ENCODE results near the gene ASB15.

ASB15 gene

DNA sequence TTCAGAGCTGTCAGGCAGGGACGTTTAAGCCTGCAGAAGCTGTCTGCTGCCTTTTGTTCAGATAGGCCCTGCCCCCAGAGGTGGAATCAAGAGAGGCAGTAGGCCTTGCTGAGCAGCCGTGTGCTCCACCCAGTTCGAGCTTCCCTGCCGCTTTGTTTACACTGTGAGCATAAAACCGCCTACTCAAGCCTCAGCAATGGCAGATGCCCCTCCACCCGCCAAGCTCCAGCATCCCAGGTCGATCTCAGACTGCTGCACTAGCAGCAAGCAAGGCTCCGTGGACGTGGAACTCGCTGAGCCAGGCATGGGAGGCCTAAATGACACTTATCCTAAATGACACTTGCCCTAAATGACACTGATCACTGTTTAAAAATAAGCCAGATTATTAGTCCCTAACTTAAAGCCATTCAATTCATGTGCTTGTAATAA lies 6.8 kb upstream of the ASB15 start:
- H3K9me3 ChIP-seq (ENCODE audit: control insufficient read depth in 1 of 2, low read length in 2 of 2) = no peaks in the 10 kb centered on the region
- no peak overlapping the region for H3K4me3 ChIP-seq (ENCODE audit: low read depth in 1 of 2, low read length in 2 of 2)

DNA sequence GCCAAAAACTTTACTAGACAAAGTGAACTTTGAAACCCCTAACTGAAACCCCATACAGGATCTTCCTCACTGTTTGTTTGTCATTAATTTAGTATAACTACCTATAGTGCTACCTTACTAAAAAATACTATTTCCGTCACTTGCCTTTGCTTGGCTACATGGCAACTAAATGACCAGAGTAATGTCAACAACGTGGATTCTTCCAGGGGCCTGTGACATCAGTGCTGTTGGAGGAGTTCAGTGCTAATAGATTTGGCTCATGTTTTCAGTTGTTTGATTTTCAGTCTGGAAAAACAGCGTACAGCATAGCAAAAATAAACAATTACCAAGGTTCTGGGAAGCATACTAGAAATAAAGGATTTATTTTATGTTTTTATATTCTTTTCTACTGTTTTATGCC lies 3.0 kb upstream of the ASB15 start:
- Histone ChIP-seq H3K9me3 (ENCODE audit: control insufficient read depth in 1 of 2, low read length in 2 of 2) (no peaks in the 10 kb centered on the region), H3K27me3 (ENCODE audit: control insufficient read depth in 1 of 2, insufficient read depth in 2 of 2, low read length in 2 of 2) (no peaks in the 10 kb centered on the region), H3K36me3 (ENCODE audit: control insufficient read depth in 1 of 2, insufficient read depth in 2 of 2, low read length in 2 of 2) (no peaks in the 10 kb centered on the region), H3K27ac (ENCODE audit: low read depth, low read length) (no peak overlapping the region), H3K4me3 (ENCODE audit: low read depth in 1 of 2, low read length in 2 of 2) (no peak overlapping the region), H3K9ac (ENCODE audit: low read depth in 1 of 2, low read length in 2 of 2) (no peak overlapping the region), H3K4me1 (ENCODE audit: control insufficient read depth in 1 of 2, insufficient read depth in 2 of 2, low read length in 2 of 2) (no peaks in the 10 kb centered on the region)

More for the DNA sequence above, 6.8 kb upstream of the ASB15 start:
- Histone ChIP-seq H3K9ac (ENCODE audit: low read depth in 1 of 2, low read length in 2 of 2) (no peak overlapping the region), H3K27ac (ENCODE audit: low read depth, low read length) (no peak overlapping the region), H3K4me1 (ENCODE audit: control insufficient read depth in 1 of 2, insufficient read depth in 2 of 2, low read length in 2 of 2) (no peaks in the 10 kb centered on the region), H3K36me3 (ENCODE audit: control insufficient read depth in 1 of 2, insufficient read depth in 2 of 2, low read length in 2 of 2) (no peaks in the 10 kb centered on the region), H3K27me3 (ENCODE audit: control insufficient read depth in 1 of 2, insufficient read depth in 2 of 2, low read length in 2 of 2) (no peaks in the 10 kb centered on the region)

DNA sequence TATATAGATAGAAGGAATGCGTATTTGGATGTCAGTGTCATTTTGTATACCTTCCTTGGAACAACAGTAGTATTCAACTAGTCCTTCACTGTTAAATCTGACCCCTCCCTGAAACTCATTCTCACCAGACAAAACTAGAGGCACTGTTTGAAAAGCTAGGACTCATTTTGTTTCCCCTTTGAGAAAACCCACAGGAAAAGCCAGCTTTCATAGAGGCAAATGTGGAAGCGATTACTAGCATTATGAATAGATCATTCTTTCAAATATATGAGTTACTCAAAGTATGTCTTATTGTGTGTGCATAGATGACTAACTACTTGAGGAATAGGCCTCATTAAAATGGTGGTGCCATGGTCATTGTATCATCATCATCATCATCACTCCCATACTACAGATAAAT lies 1.9 kb upstream of the ASB15 start:
- no peaks in the 10 kb centered on the region for H3K9me3 ChIP-seq (ENCODE audit: control insufficient read depth in 1 of 2, low read length in 2 of 2)

DNA sequence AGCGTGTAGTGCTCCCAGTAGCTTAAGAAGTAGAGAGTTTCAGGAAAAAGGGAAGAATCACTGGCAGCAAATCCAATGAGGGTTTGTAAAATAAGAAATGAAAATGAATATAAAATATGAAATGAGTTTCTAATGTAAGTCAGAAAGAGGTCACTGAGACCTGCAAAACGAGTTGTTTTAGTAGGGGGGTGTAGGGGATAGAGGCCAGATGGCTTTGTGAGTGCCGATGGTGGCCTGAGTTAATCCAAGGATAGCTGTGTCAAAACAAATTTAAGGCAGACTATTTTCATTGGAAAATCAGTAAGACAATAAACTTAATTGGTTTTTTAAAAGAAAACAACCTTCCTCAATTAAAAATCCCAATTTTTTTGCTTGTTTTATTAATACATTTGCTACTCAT lies 745 bp upstream of the ASB15 start:
- Histone ChIP-seq H3K36me3 (ENCODE audit: control insufficient read depth in 1 of 2, insufficient read depth in 2 of 2, low read length in 2 of 2) (no peaks in the 10 kb centered on the region), H3K4me1 (ENCODE audit: control insufficient read depth in 1 of 2, insufficient read depth in 2 of 2, low read length in 2 of 2) (no peaks in the 10 kb centered on the region), H3K9ac (ENCODE audit: low read depth in 1 of 2, low read length in 2 of 2) (no peak overlapping the region), H3K4me3 (ENCODE audit: low read depth in 1 of 2, low read length in 2 of 2) (no peak overlapping the region), H3K27ac (ENCODE audit: low read depth, low read length) (no peak overlapping the region), H3K9me3 (ENCODE audit: control insufficient read depth in 1 of 2, low read length in 2 of 2) (no peaks in the 10 kb centered on the region), H3K27me3 (ENCODE audit: control insufficient read depth in 1 of 2, insufficient read depth in 2 of 2, low read length in 2 of 2) (no peaks in the 10 kb centered on the region)

More for the DNA sequence above, 1.9 kb upstream of the ASB15 start:
- H3K36me3 ChIP-seq (ENCODE audit: control insufficient read depth in 1 of 2, insufficient read depth in 2 of 2, low read length in 2 of 2) = no peaks in the 10 kb centered on the region
- H3K9ac ChIP-seq (ENCODE audit: low read depth in 1 of 2, low read length in 2 of 2) = no peak overlapping the region
- no peak overlapping the region for H3K27ac ChIP-seq (ENCODE audit: low read depth, low read length)
- H3K4me3 ChIP-seq (ENCODE audit: low read depth in 1 of 2, low read length in 2 of 2) = no peak overlapping the region
- H3K27me3 ChIP-seq (ENCODE audit: control insufficient read depth in 1 of 2, insufficient read depth in 2 of 2, low read length in 2 of 2) = no peaks in the 10 kb centered on the region
- H3K4me1 ChIP-seq (ENCODE audit: control insufficient read depth in 1 of 2, insufficient read depth in 2 of 2, low read length in 2 of 2) = no peaks in the 10 kb centered on the region

DNA sequence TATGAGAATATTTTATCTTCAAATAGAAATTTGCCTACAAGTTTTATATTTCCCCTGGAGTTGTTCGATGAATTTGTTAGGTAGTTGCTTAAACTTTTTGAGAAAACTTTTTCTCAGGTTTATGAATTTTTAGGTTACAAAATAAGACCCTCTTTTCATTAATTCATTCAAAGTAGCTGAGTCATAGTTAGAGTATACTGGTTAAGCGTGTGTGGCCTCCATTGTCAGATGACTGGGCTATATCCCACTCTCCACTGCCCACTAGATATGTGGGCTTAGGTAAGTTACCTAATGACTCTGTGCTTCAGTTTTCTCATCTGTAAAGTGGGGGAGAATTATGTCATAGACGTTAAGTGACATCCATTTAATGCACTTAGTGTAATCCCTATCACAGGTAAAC lies 1.0 kb downstream of the ASB15 start:
- no peak overlapping the region for H3K9ac ChIP-seq (ENCODE audit: low read depth in 1 of 2, low read length in 2 of 2)
- H3K4me1 ChIP-seq (ENCODE audit: control insufficient read depth in 1 of 2, insufficient read depth in 2 of 2, low read length in 2 of 2) = no peaks in the 10 kb centered on the region
- H3K4me3 ChIP-seq (ENCODE audit: low read depth in 1 of 2, low read length in 2 of 2) = no peak overlapping the region
- no peaks in the 10 kb centered on the region for H3K27me3 ChIP-seq (ENCODE audit: control insufficient read depth in 1 of 2, insufficient read depth in 2 of 2, low read length in 2 of 2)
- H3K9me3 ChIP-seq (ENCODE audit: control insufficient read depth in 1 of 2, low read length in 2 of 2) = no peaks in the 10 kb centered on the region
- no peak overlapping the region for H3K27ac ChIP-seq (ENCODE audit: low read depth, low read length)
- H3K36me3 ChIP-seq (ENCODE audit: control insufficient read depth in 1 of 2, insufficient read depth in 2 of 2, low read length in 2 of 2) = no peaks in the 10 kb centered on the region

DNA sequence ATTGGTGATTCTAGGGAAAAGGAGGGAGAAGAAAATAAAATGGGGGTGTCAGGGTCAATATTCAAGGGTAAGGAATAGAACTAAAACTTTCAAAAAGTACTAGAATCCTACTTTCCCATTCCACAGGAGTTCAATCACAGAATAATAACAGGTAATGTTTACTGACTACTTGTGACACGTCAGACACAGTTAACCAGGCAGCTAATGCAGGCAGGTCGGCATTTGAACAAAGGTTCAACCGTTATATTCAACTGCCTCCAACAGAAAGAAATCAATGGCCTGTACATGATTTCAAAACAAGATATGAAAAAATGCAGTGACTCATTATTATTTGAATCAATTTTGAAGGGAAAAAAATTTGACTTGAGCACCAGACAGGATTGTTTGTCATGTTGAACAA lies 3.1 kb downstream of the ASB15 start:
- no peaks in the 10 kb centered on the region for H3K36me3 ChIP-seq (ENCODE audit: control insufficient read depth in 1 of 2, insufficient read depth in 2 of 2, low read length in 2 of 2)
- no peak overlapping the region for H3K27ac ChIP-seq (ENCODE audit: low read depth, low read length)
- no peak overlapping the region for H3K4me3 ChIP-seq (ENCODE audit: low read depth in 1 of 2, low read length in 2 of 2)
- no peak overlapping the region for H3K9ac ChIP-seq (ENCODE audit: low read depth in 1 of 2, low read length in 2 of 2)
- no peaks in the 10 kb centered on the region for H3K4me1 ChIP-seq (ENCODE audit: control insufficient read depth in 1 of 2, insufficient read depth in 2 of 2, low read length in 2 of 2)
- no peaks in the 10 kb centered on the region for H3K27me3 ChIP-seq (ENCODE audit: control insufficient read depth in 1 of 2, insufficient read depth in 2 of 2, low read length in 2 of 2)
- no peaks in the 10 kb centered on the region for H3K9me3 ChIP-seq (ENCODE audit: control insufficient read depth in 1 of 2, low read length in 2 of 2)

DNA sequence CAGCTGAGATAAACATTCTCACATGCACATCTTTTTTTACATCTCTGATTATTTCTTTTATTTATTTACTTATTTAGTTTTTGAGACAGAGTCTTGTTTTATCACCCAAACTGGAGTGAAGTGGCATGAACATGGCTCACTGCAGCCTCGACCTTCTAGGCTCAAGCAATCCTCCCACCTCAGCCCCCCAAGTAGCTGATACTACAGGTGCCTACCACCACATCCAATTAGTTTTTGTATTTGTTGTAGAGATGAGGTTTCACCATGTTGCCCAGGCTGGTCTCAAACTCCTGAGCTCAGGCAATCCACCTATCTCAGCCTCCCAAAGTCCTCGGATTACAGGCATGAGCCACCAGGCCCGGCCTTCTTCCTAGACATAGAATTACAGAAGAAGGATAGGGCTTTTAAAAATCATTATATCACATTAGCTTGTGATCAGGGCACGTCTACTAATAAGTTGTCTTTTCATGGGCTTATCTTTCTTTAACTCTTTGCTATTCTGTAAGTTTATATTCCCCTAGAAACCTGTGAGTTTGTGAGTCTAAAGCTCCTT lies 5.9 kb downstream of the ASB15 start:
- Histone ChIP-seq H3K9ac (ENCODE audit: low read depth in 1 of 2, low read length in 2 of 2) (no peak overlapping the region), H3K4me1 (ENCODE audit: control insufficient read depth in 1 of 2, insufficient read depth in 2 of 2, low read length in 2 of 2) (no peaks in the 10 kb centered on the region), H3K27me3 (ENCODE audit: control insufficient read depth in 1 of 2, insufficient read depth in 2 of 2, low read length in 2 of 2) (no peaks in the 10 kb centered on the region), H3K4me3 (ENCODE audit: low read depth in 1 of 2, low read length in 2 of 2) (no peak overlapping the region), H3K27ac (ENCODE audit: low read depth, low read length) (no peak overlapping the region), H3K36me3 (ENCODE audit: control insufficient read depth in 1 of 2, insufficient read depth in 2 of 2, low read length in 2 of 2) (no peaks in the 10 kb centered on the region), H3K9me3 (ENCODE audit: control insufficient read depth in 1 of 2, low read length in 2 of 2) (no peaks in the 10 kb centered on the region)

DNA sequence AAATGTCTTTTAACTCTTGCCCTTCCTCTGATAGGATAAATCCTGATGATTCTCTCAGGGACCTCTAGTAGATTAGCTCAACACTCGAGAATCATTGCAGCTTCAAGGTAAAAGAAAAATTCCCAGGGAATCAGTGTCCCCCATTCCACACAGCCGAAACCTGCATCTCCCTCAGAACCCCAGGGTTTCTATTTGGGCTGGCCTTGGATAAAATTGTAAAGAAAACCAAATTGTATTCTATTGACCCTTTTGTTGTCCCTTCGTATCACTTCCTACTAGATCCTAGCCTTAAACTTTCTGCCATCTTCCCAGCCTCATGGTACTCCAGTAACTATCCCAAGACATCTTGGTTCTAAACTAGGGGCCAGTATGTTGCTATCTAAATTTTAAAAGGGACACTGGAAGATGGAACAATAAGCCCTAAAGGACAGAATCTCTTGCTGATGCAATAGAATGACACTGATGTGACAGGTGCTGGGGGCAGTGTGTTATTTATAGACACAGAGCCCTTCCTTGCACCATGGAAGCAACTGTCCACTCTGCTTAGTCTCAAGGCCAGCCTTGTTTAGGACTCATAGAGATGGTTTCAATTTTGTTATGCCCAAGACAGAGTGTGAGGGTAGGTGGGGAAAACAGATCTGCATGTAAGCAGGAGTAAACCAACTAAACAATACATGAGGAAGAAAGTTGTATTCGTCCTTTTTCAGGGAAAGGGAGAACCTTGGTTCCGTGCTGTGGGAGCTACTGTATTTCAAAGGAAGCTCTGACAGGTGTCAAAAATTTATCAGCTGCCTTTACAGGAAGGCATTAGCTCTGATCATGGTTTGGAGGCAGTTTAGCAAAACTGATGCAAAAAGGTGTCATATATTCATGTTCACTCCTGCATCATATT lies 7.6 kb downstream of the ASB15 start:
- Histone ChIP-seq H3K36me3 (ENCODE audit: control insufficient read depth in 1 of 2, insufficient read depth in 2 of 2, low read length in 2 of 2) (no peaks in the 10 kb centered on the region), H3K9me3 (ENCODE audit: control insufficient read depth in 1 of 2, low read length in 2 of 2) (no peaks in the 10 kb centered on the region), H3K9ac (ENCODE audit: low read depth in 1 of 2, low read length in 2 of 2) (no peak overlapping the region), H3K4me3 (ENCODE audit: low read depth in 1 of 2, low read length in 2 of 2) (no peak overlapping the region), H3K4me1 (ENCODE audit: control insufficient read depth in 1 of 2, insufficient read depth in 2 of 2, low read length in 2 of 2) (no peaks in the 10 kb centered on the region), H3K27me3 (ENCODE audit: control insufficient read depth in 1 of 2, insufficient read depth in 2 of 2, low read length in 2 of 2) (no peaks in the 10 kb centered on the region), H3K27ac (ENCODE audit: low read depth, low read length) (no peak overlapping the region)

DNA sequence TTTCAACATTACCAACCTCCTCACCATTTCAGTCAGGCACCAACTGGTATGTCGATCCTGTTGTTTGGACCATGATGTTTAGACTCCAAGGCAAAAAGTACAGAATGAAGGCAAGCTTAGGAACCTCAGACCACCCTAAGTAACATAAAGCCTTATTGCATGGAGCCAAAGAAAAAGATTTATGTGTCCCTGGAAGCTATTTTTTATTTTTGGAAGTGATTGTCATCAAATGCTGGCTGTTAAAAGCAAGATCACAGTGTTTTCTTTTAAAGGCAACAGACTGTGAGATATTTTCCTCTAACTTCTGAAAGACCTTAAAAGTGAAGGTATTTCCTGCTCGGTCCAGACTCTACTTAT lies 8.2 kb downstream of the ASB15 start:
- Histone ChIP-seq H3K4me3 (ENCODE audit: low read depth in 1 of 2, low read length in 2 of 2) (no peak overlapping the region), H3K9ac (ENCODE audit: low read depth in 1 of 2, low read length in 2 of 2) (no peak overlapping the region), H3K4me1 (ENCODE audit: control insufficient read depth in 1 of 2, insufficient read depth in 2 of 2, low read length in 2 of 2) (no peaks in the 10 kb centered on the region), H3K9me3 (ENCODE audit: control insufficient read depth in 1 of 2, low read length in 2 of 2) (no peaks in the 10 kb centered on the region), H3K27me3 (ENCODE audit: control insufficient read depth in 1 of 2, insufficient read depth in 2 of 2, low read length in 2 of 2) (no peaks in the 10 kb centered on the region), H3K36me3 (ENCODE audit: control insufficient read depth in 1 of 2, insufficient read depth in 2 of 2, low read length in 2 of 2) (no peaks in the 10 kb centered on the region), H3K27ac (ENCODE audit: low read depth, low read length) (no peak overlapping the region)

DNA sequence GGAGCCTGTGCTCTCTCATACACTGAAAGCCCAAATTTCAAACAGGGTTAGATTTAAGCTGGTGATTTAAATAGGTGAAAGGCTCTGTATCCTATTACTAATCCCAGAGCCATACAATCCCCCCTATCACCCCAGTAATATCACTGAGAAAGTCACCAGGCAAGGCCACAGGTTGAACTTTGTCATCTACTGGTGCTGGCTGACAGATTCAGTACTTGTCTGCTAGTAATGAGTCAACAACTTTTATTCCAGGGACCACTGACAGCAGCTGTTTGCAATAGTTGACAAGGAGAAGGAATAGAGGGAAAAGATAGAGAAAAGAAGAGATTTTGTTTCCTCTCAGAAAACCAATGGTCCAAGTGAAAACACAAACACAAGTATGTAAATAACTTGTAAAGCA lies 10.4 kb downstream of the ASB15 start:
- Histone ChIP-seq H3K27me3 (ENCODE audit: control insufficient read depth in 1 of 2, insufficient read depth in 2 of 2, low read length in 2 of 2) (no peaks in the 10 kb centered on the region), H3K9me3 (ENCODE audit: control insufficient read depth in 1 of 2, low read length in 2 of 2) (no peaks in the 10 kb centered on the region), H3K4me1 (ENCODE audit: control insufficient read depth in 1 of 2, insufficient read depth in 2 of 2, low read length in 2 of 2) (no peaks in the 10 kb centered on the region), H3K9ac (ENCODE audit: low read depth in 1 of 2, low read length in 2 of 2) (no peak overlapping the region), H3K36me3 (ENCODE audit: control insufficient read depth in 1 of 2, insufficient read depth in 2 of 2, low read length in 2 of 2) (no peaks in the 10 kb centered on the region), H3K4me3 (ENCODE audit: low read depth in 1 of 2, low read length in 2 of 2) (no peak overlapping the region), H3K27ac (ENCODE audit: low read depth, low read length) (no peak overlapping the region)

Data from duodenal mucosa (tissue), 2 donors.